Left ventricle myocardium superior (tissue), 1 donor: ENCODE measurements around the gene CAMKMT. TPM values are rescaled to one million over a fixed set of nuclear protein-coding genes. Genes with fewer than 3 reads are reported as not detected.

Source experiments
- ATAC-seq: fragments of 200-7000 bp; cut with Tn5 transposase; one replicate; pipeline ENCODE4 v1.9.1; 2020; ENCODE audit warnings: mild to moderate bottlenecking, moderate library complexity
- DNase-seq: peaks from one replicate; pipeline ENCODE4 v3.0.0-alpha.2; 2020
- intact Hi-C: fragments of 100-400 bp; cut with micrococcal nuclease; formaldehyde crosslinking; loops from one replicate; pipeline ENCODE4 v1.11.0; 2022
- total RNA-seq: library from RNA; stranded (reverse); fragmentation: NEBNext Ultra II Directional; extraction: Animal tissue kit (Norgen Biotek cat#: 25700); gene quantifications from one replicate; pipeline ENCODE4 v1.2.1, GENCODE V29; 2021
- donor health status: DM: no; HTN: yes; CAD: no; lungs with severe emphysema.

The CAMKMT gene
- total RNA-seq, 1 donor from 2014 or later, result 3.3 TPM

GRCh38 chr2:44793322-44793870 lies 431.6 kb downstream of the CAMKMT start:
- intact Hi-C loops, result no loop called here
- ATAC-seq (no peak), DNase-seq (no peak)

- DNase-seq (no peak), ATAC-seq (no peak)
- intact Hi-C loops, result no loop called here
Measured at GRCh38 chr2:44796771-44797170, 435.0 kb downstream of the CAMKMT start.

GRCh38 chr2:44798139-44798659 lies 436.5 kb downstream of the CAMKMT start:
- intact Hi-C loops, result no loop called here
- ATAC-seq (no peak), DNase-seq (no peak)

- no peak for ATAC-seq
- no peak for DNase-seq
- intact Hi-C loops, result no loop called here
Measured at GRCh38 chr2:44799105-44799504, 437.4 kb downstream of the CAMKMT start.

GRCh38 chr2:44799754-44800153 lies 438.0 kb downstream of the CAMKMT start:
- ATAC-seq (no peak), DNase-seq (no peak)
- intact Hi-C loops, result no loop called here

GRCh38 chr2:44801289-44801840 lies 439.6 kb downstream of the CAMKMT start:
- intact Hi-C loops, result no loop called here
- ATAC-seq, result no peak
- DNase-seq, result no peak

- no peak for ATAC-seq
- intact Hi-C loops, result no loop called here
- DNase-seq, result no peak
Measured at GRCh38 chr2:44801841-44802776, 440.4 kb downstream of the CAMKMT start.

GRCh38 chr2:44802777-44803424 lies 441.2 kb downstream of the CAMKMT start:
- intact Hi-C loops, result no loop called here
- DNase-seq, result no peak
- ATAC-seq, result no peak

- ATAC-seq (no peak), DNase-seq (no peak)
- intact Hi-C loops, result no loop called here
Measured at GRCh38 chr2:44804406-44805265, 442.9 kb downstream of the CAMKMT start.

GRCh38 chr2:44805401-44806235 lies 443.9 kb downstream of the CAMKMT start:
- DNase-seq (no peak), ATAC-seq (no peak)
- intact Hi-C loops, result no loop called here

- DNase-seq, result no peak
- ATAC-seq, result no peak
- intact Hi-C loops, result no loop called here
Measured at GRCh38 chr2:44807201-44808025, 445.7 kb downstream of the CAMKMT start.

GRCh38 chr2:44810892-44811530 lies 449.3 kb downstream of the CAMKMT start:
- ATAC-seq (no peak), DNase-seq (no peak)
- intact Hi-C loops, result no loop called here

GRCh38 chr2:44813165-44813564 lies 451.4 kb downstream of the CAMKMT start:
- ATAC-seq, result no peak
- intact Hi-C loops, result no loop called here
- no peak for DNase-seq

- ATAC-seq (no peak), DNase-seq (no peak)
- intact Hi-C loops, result no loop called here
Measured at GRCh38 chr2:44813658-44814057, 451.9 kb downstream of the CAMKMT start.

- no peak for ATAC-seq
- intact Hi-C loops, result no loop called here
- no peak for DNase-seq
Measured at GRCh38 chr2:44817256-44817655, 455.5 kb downstream of the CAMKMT start.

- intact Hi-C loops, result no loop called here
- ATAC-seq (no peak), DNase-seq (no peak)
Measured at GRCh38 chr2:44817673-44818335, 456.1 kb downstream of the CAMKMT start.
